Measurements from ENCODE around the gene MTR. TPM values are rescaled to one million over a fixed set of nuclear protein-coding genes. Genes with fewer than 3 reads are reported as not detected.

MTR gene
- total RNA-seq, 1 experiment from 2014 or later = 27.5 TPM

- no peak overlapping the region for H3K4me3 Mint-ChIP-seq
- no peak overlapping the region for H3K27ac Mint-ChIP-seq
- peaks cover 34% of the 10 kb centered on the region for H3K4me1 Mint-ChIP-seq
- DNase-seq (ENCODE audit: low spot score) (no peak), ATAC-seq (no peak)
- ChIA-PET POLR2A (no interaction called here), CTCF (interaction anchor here (0.9 to 1.1 kb wide), 2 partner anchors 28 to 92 kb away, joined by 3 read pairs; no protein-coding TSS in a partner anchor)
- TF ChIP-seq, protein P1, sequence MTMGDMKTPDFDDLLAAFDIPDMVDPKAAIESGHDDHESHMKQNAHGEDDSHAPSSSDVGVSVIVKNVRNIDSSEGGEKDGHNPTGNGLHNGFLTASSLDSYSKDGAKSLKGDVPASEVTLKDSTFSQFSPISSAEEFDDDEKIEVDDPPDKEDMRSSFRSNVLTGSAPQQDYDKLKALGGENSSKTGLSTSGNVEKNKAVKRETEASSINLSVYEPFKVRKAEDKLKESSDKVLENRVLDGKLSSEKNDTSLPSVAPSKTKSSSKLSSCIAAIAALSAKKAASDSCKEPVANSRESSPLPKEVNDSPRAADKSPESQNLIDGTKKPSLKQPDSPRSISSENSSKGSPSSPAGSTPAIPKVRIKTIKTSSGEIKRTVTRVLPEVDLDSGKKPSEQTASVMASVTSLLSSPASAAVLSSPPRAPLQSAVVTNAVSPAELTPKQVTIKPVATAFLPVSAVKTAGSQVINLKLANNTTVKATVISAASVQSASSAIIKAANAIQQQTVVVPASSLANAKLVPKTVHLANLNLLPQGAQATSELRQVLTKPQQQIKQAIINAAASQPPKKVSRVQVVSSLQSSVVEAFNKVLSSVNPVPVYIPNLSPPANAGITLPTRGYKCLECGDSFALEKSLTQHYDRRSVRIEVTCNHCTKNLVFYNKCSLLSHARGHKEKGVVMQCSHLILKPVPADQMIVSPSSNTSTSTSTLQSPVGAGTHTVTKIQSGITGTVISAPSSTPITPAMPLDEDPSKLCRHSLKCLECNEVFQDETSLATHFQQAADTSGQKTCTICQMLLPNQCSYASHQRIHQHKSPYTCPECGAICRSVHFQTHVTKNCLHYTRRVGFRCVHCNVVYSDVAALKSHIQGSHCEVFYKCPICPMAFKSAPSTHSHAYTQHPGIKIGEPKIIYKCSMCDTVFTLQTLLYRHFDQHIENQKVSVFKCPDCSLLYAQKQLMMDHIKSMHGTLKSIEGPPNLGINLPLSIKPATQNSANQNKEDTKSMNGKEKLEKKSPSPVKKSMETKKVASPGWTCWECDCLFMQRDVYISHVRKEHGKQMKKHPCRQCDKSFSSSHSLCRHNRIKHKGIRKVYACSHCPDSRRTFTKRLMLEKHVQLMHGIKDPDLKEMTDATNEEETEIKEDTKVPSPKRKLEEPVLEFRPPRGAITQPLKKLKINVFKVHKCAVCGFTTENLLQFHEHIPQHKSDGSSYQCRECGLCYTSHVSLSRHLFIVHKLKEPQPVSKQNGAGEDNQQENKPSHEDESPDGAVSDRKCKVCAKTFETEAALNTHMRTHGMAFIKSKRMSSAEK (CRISPR knock-in tag; IDR thresholded peaks at IDR 0.05; ENCODE audit: borderline replicate concordance) = no peak
- TF ChIP-seq, protein P2, sequence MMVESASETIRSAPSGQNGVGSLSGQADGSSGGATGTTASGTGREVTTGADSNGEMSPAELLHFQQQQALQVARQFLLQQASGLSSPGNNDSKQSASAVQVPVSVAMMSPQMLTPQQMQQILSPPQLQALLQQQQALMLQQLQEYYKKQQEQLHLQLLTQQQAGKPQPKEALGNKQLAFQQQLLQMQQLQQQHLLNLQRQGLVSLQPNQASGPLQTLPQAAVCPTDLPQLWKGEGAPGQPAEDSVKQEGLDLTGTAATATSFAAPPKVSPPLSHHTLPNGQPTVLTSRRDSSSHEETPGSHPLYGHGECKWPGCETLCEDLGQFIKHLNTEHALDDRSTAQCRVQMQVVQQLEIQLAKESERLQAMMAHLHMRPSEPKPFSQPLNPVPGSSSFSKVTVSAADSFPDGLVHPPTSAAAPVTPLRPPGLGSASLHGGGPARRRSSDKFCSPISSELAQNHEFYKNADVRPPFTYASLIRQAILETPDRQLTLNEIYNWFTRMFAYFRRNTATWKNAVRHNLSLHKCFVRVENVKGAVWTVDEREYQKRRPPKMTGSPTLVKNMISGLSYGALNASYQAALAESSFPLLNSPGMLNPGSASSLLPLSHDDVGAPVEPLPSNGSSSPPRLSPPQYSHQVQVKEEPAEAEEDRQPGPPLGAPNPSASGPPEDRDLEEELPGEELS (CRISPR knock-in tag; IDR thresholded peaks at IDR 0.05) = no peak
- TF ChIP-seq ZNF317 (CRISPR knock-in tag; IDR thresholded peaks at IDR 0.05; ENCODE audit: borderline replicate concordance, low read depth) (no peak), NR3C1 (CRISPR knock-in tag; conservative IDR thresholded peaks at IDR 0.05; ENCODE audit: low read depth) (no peak), FOXK1 (CRISPR knock-in tag; IDR thresholded peaks at IDR 0.05) (no peak), ZNF671 (CRISPR knock-in tag; IDR thresholded peaks at IDR 0.05) (no peak), NFYB (CRISPR knock-in tag; conservative IDR thresholded peaks at IDR 0.05; ENCODE audit: low read depth) (no peak), SOX15 (CRISPR knock-in tag; IDR thresholded peaks at IDR 0.05) (no peak)
- TF ChIP-seq, protein P3, sequence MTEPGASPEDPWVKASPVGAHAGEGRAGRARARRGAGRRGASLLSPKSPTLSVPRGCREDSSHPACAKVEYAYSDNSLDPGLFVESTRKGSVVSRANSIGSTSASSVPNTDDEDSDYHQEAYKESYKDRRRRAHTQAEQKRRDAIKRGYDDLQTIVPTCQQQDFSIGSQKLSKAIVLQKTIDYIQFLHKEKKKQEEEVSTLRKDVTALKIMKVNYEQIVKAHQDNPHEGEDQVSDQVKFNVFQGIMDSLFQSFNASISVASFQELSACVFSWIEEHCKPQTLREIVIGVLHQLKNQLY (CRISPR knock-in tag; IDR thresholded peaks at IDR 0.05) = no peak
- TF ChIP-seq, protein P4, sequence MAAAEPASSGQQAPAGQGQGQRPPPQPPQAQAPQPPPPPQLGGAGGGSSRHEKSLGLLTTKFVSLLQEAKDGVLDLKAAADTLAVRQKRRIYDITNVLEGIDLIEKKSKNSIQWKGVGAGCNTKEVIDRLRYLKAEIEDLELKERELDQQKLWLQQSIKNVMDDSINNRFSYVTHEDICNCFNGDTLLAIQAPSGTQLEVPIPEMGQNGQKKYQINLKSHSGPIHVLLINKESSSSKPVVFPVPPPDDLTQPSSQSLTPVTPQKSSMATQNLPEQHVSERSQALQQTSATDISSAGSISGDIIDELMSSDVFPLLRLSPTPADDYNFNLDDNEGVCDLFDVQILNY (CRISPR knock-in tag; IDR thresholded peaks at IDR 0.05) = no peak
- H3K27me3 Mint-ChIP-seq (ENCODE audit: low read depth) = no peaks in the 10 kb centered on the region
- no peaks in the 10 kb centered on the region for H3K36me3 Mint-ChIP-seq
- H3K9me3 Mint-ChIP-seq = peaks cover 8% of the 10 kb centered on the region
These were observed 158.1 kb downstream of the MTR start for GRCh38 chr1:236953151-236953700.

Other genes starting within 250 kb of the MTR start
- gene HEATR1, start 190.8 kb upstream of the MTR start, total RNA-seq (2021) = 63.3 to 73.0 TPM (median 68.4 TPM) in 3 replicates
- 2.0 to 3.5 TPM (median 2.6 TPM) in 3 replicates for gene ACTN2, start 108.8 kb upstream of the MTR start, total RNA-seq (2021)
- gene MT1HL1, start 209.1 kb downstream of the MTR start, total RNA-seq (2021) = not detected in 3 replicates
- 5.9 to 7.9 TPM (median 6.0 TPM) in 3 replicates for gene RYR2, start 246.9 kb downstream of the MTR start, total RNA-seq (2021)

All from WTC11 (cell line).